ENCODE measurements around the gene ERC2.

ERC2 gene

DNA sequence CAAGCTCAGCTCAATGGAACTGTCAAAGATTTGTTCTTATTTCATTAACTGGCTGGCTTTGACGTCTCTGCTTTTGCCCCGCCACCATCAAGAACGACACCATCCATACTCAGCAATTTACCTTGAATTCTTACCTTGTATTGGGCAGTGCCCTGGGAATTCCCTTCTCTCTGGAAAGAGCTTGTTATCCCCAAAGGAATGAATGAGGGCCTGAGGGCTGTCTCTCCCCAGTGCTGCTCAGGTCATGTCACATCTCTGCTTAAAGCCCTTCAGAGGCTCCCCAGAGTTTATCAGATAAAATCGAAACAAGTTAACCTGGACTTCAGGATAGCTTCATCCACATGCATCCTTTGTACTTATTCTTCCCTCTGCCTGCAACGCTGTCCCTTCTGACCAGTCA, 975.3 kb downstream of the ERC2 start:
- Histone ChIP-seq H3K9me3 (ENCODE audit: severe bottlenecking) (no peaks in the 10 kb centered on the region), H3K36me3 (ENCODE audit: low read depth) (no peaks in the 10 kb centered on the region), H3K4me3 (ENCODE audit: severe bottlenecking) (no peak overlapping the region), H3K4me1 (ENCODE audit: insufficient read depth, poor library complexity, severe bottlenecking) (peaks cover 33% of the 10 kb centered on the region), H3K27me3 (ENCODE audit: insufficient read depth, poor library complexity, severe bottlenecking) (no peaks in the 10 kb centered on the region), H3K27ac (ENCODE audit: poor library complexity, severe bottlenecking) (no peak overlapping the region)
- DNase-seq (ENCODE audit: low spot score) (no peak), ATAC-seq (ENCODE audit: low read depth) (no peak)
- TF ChIP-seq, protein P1, sequence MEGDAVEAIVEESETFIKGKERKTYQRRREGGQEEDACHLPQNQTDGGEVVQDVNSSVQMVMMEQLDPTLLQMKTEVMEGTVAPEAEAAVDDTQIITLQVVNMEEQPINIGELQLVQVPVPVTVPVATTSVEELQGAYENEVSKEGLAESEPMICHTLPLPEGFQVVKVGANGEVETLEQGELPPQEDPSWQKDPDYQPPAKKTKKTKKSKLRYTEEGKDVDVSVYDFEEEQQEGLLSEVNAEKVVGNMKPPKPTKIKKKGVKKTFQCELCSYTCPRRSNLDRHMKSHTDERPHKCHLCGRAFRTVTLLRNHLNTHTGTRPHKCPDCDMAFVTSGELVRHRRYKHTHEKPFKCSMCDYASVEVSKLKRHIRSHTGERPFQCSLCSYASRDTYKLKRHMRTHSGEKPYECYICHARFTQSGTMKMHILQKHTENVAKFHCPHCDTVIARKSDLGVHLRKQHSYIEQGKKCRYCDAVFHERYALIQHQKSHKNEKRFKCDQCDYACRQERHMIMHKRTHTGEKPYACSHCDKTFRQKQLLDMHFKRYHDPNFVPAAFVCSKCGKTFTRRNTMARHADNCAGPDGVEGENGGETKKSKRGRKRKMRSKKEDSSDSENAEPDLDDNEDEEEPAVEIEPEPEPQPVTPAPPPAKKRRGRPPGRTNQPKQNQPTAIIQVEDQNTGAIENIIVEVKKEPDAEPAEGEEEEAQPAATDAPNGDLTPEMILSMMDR (IDR thresholded peaks at IDR 0.05; ENCODE audit: poor library complexity, severe bottlenecking) = no peak

- Histone ChIP-seq H3K36me3 (ENCODE audit: low read depth) (no peaks in the 10 kb centered on the region), H3K4me3 (ENCODE audit: severe bottlenecking) (no peak overlapping the region), H3K9me3 (ENCODE audit: severe bottlenecking) (no peaks in the 10 kb centered on the region), H3K27me3 (ENCODE audit: insufficient read depth, poor library complexity, severe bottlenecking) (no peaks in the 10 kb centered on the region), H3K4me1 (ENCODE audit: insufficient read depth, poor library complexity, severe bottlenecking) (peaks cover 33% of the 10 kb centered on the region), H3K27ac (ENCODE audit: poor library complexity, severe bottlenecking) (peak overlapping the region; percentile 69)
- ATAC-seq (ENCODE audit: low read depth) (peak; percentile 26), DNase-seq (ENCODE audit: low spot score) (no peak)
- TF ChIP-seq, protein P1 (IDR thresholded peaks at IDR 0.05; ENCODE audit: poor library complexity, severe bottlenecking) = no peak
Measured at GRCh38 chr3:55491296-55491816, 976.9 kb downstream of the ERC2 start.

DNA sequence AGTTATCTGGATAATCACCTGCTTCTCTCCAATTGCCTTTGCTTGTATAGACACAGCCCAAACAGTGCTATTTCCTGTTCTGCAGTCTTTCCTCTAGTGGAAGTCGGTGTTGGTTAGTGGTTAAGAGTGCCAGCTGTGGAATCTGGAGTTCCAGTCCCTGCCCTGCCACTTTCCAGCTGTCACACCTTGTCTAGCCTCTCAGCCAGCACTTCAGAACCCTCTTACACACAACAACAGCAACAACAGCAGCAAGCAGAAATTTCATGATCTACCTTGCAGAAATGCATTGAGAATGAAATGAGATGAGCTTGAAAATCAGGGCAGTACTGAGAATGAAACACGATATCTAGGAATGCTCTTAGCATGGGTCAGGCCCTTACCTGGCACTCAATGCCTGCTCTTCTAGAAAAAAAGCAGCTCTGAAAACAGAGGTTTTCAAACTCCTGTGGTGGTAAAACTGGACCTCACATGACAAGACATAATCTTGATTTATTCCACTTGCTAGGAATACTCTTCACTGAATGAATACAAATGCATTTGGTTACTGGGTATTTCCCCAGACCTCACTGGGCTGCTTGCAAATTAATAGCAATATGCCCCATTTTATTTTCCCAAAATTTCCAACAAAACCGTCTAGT, 977.9 kb downstream of the ERC2 start:
- no peaks in the 10 kb centered on the region for H3K9me3 ChIP-seq (ENCODE audit: severe bottlenecking)
- no peaks in the 10 kb centered on the region for H3K36me3 ChIP-seq (ENCODE audit: low read depth)
- H3K27me3 ChIP-seq (ENCODE audit: insufficient read depth, poor library complexity, severe bottlenecking) = no peaks in the 10 kb centered on the region
- H3K4me1 ChIP-seq (ENCODE audit: insufficient read depth, poor library complexity, severe bottlenecking) = peaks cover 33% of the 10 kb centered on the region
- 0 out of 3 replicates have a peak, but pooled peaks have one; percentile 9 for ATAC-seq (ENCODE audit: low read depth)
- no peak overlapping the region for H3K4me3 ChIP-seq (ENCODE audit: severe bottlenecking)
- DNase-seq (ENCODE audit: low spot score) = no peak
- peak overlapping the region; percentile 69 for H3K27ac ChIP-seq (ENCODE audit: poor library complexity, severe bottlenecking)
- TF ChIP-seq, protein P1 (IDR thresholded peaks at IDR 0.05; ENCODE audit: poor library complexity, severe bottlenecking) = no peak

DNA sequence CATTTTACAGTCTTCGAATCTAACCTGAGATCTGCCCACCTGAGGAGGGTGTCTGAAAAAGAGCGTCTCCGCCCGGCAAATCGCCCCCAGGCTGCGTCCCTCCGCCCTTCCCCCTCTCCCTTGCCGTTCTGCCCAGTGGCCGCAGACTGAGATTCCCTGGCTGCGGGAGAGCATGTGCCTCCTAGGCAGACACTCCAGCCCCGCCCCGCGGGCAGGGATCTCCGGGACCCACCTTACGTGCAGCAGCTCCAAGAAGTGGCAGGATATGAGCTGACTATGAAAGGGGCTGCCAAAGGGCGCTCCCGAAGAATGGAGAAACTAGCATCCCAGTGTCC, 978.5 kb downstream of the ERC2 start:
- Histone ChIP-seq H3K9me3 (ENCODE audit: severe bottlenecking) (no peaks in the 10 kb centered on the region), H3K4me1 (ENCODE audit: insufficient read depth, poor library complexity, severe bottlenecking) (peaks cover 33% of the 10 kb centered on the region), H3K27ac (ENCODE audit: poor library complexity, severe bottlenecking) (peak overlapping the region; percentile 69), H3K4me3 (ENCODE audit: severe bottlenecking) (no peak overlapping the region), H3K36me3 (ENCODE audit: low read depth) (no peaks in the 10 kb centered on the region), H3K27me3 (ENCODE audit: insufficient read depth, poor library complexity, severe bottlenecking) (no peaks in the 10 kb centered on the region)
- ATAC-seq (ENCODE audit: low read depth) (peak; percentile 11; the same call in 1 of the 3 replicates), DNase-seq (ENCODE audit: low spot score) (peak; percentile 77)
- TF ChIP-seq, protein P1 (IDR thresholded peaks at IDR 0.05; ENCODE audit: poor library complexity, severe bottlenecking) = no peak

DNA sequence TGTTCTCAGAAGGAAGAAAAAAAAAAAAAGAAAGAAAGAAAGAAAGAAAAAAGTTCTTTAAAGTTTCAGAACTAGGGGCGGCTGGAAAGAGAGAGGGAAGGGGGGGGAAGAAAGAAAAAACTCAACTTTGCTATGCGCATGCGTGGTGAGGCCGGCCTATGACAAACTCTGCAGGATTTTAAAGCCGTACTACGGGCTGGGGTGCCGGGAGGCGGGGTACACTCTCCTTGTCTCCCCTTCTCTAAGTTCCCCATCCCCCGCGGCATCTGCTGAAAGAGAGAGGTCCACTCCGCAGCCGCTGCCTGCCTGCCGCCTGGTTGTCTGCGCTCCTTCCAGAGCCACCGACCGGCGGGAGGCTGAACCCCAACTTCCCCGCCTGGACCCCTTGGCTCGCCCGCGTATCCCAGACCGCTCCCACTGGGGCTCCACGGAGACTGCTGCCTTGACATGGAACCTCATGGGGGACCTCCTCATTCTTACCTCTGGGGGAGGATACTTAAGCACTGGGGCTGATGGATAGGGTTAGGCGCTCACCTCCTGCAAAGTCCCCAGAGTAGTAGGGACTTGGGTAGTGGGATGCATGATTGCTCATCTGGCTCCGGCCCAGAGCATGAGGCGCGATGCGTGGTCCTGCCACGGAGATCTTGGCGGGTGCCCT, 979.7 kb downstream of the ERC2 start:
- Histone ChIP-seq H3K4me1 (ENCODE audit: insufficient read depth, poor library complexity, severe bottlenecking) (peaks cover 33% of the 10 kb centered on the region), H3K9me3 (ENCODE audit: severe bottlenecking) (no peaks in the 10 kb centered on the region), H3K27ac (ENCODE audit: poor library complexity, severe bottlenecking) (peak overlapping the region; percentile 69), H3K27me3 (ENCODE audit: insufficient read depth, poor library complexity, severe bottlenecking) (no peaks in the 10 kb centered on the region), H3K36me3 (ENCODE audit: low read depth) (no peaks in the 10 kb centered on the region), H3K4me3 (ENCODE audit: severe bottlenecking) (peak overlapping the region; percentile 81)
- ATAC-seq (ENCODE audit: low read depth) (no peak), DNase-seq (ENCODE audit: low spot score) (peak; percentile 75)
- TF ChIP-seq, protein P1 (IDR thresholded peaks at IDR 0.05; ENCODE audit: poor library complexity, severe bottlenecking) = no peak

Data from RWPE2 (cell line).